ENCODE measurements around the gene THSD4. TPM values are rescaled to one million over a fixed set of nuclear protein-coding genes. Genes with fewer than 3 reads are reported as not detected.

Gene THSD4
- total RNA-seq, 1 donor, result 15.6 TPM

GRCh38 chr15:71187078-71187477 is 71.8 kb downstream of the THSD4 start:
- Histone ChIP-seq H3K4me1 (ENCODE audit: insufficient read depth, low read length) (no peaks in the 10 kb centered on the region), H3K27me3 (ENCODE audit: insufficient read depth, low read length) (no peaks in the 10 kb centered on the region), H3K79me2 (ENCODE audit: insufficient read depth, low read length) (no peaks in the 10 kb centered on the region), H4K20me1 (ENCODE audit: insufficient read depth, low read length) (no peaks in the 10 kb centered on the region), H3K36me3 (ENCODE audit: insufficient read depth, low read length) (no peaks in the 10 kb centered on the region), H3K9me3 (ENCODE audit: low read depth, low read length) (no peaks in the 10 kb centered on the region), H2AFZ (ENCODE audit: low read length) (no peak overlapping the region), H3K4me2 (ENCODE audit: insufficient read depth, low read length) (no peak overlapping the region), H3K4me3 (ENCODE audit: insufficient read depth, low read length) (no peak overlapping the region), H3K27ac (ENCODE audit: low read depth, low read length) (no peak overlapping the region)
- DNase-seq (ENCODE audit: insufficient read length, low spot score, missing footprints), result no peak
- TF ChIP-seq CTCF (IDR thresholded peaks at IDR 0.05; ENCODE audit: extremely low read depth, low read depth, low read length), result no peak

GRCh38 chr15:71187526-71187925 is 72.3 kb downstream of the THSD4 start:
- H3K4me2 ChIP-seq (ENCODE audit: insufficient read depth, low read length), result no peak overlapping the region

GRCh38 chr15:71189718-71190117 is 74.4 kb downstream of the THSD4 start:
- Histone ChIP-seq H3K4me2 (ENCODE audit: insufficient read depth, low read length) (no peak overlapping the region), H3K36me3 (ENCODE audit: insufficient read depth, low read length) (no peaks in the 10 kb centered on the region), H3K27me3 (ENCODE audit: insufficient read depth, low read length) (no peaks in the 10 kb centered on the region), H3K9me3 (ENCODE audit: low read depth, low read length) (no peaks in the 10 kb centered on the region), H3K27ac (ENCODE audit: low read depth, low read length) (no peak overlapping the region), H3K4me1 (ENCODE audit: insufficient read depth, low read length) (no peaks in the 10 kb centered on the region), H4K20me1 (ENCODE audit: insufficient read depth, low read length) (no peaks in the 10 kb centered on the region), H2AFZ (ENCODE audit: low read length) (no peak overlapping the region), H3K4me3 (ENCODE audit: insufficient read depth, low read length) (no peak overlapping the region), H3K79me2 (ENCODE audit: insufficient read depth, low read length) (no peaks in the 10 kb centered on the region)
- TF ChIP-seq CTCF (IDR thresholded peaks at IDR 0.05; ENCODE audit: extremely low read depth, low read depth, low read length), result no peak
- peak; percentile 72 for DNase-seq (ENCODE audit: insufficient read length, low spot score, missing footprints)

More at GRCh38 chr15:71187526-71187925, 72.3 kb downstream of the THSD4 start:
- no peaks in the 10 kb centered on the region for H3K9me3 ChIP-seq (ENCODE audit: low read depth, low read length)
- no peaks in the 10 kb centered on the region for H3K27me3 ChIP-seq (ENCODE audit: insufficient read depth, low read length)
- H4K20me1 ChIP-seq (ENCODE audit: insufficient read depth, low read length), result no peaks in the 10 kb centered on the region
- H3K36me3 ChIP-seq (ENCODE audit: insufficient read depth, low read length), result no peaks in the 10 kb centered on the region
- no peak overlapping the region for H3K27ac ChIP-seq (ENCODE audit: low read depth, low read length)
- no peak overlapping the region for H2AFZ ChIP-seq (ENCODE audit: low read length)
- H3K79me2 ChIP-seq (ENCODE audit: insufficient read depth, low read length), result no peaks in the 10 kb centered on the region
- no peaks in the 10 kb centered on the region for H3K4me1 ChIP-seq (ENCODE audit: insufficient read depth, low read length)
- TF ChIP-seq CTCF (IDR thresholded peaks at IDR 0.05; ENCODE audit: extremely low read depth, low read depth, low read length), result no peak
- H3K4me3 ChIP-seq (ENCODE audit: insufficient read depth, low read length), result no peak overlapping the region
- no peak for DNase-seq (ENCODE audit: insufficient read length, low spot score, missing footprints)

- TF ChIP-seq CTCF (IDR thresholded peaks at IDR 0.05; ENCODE audit: extremely low read depth, low read depth, low read length), result no peak
- H4K20me1 ChIP-seq (ENCODE audit: insufficient read depth, low read length), result no peaks in the 10 kb centered on the region
- no peak overlapping the region for H3K4me2 ChIP-seq (ENCODE audit: insufficient read depth, low read length)
- H3K79me2 ChIP-seq (ENCODE audit: insufficient read depth, low read length), result no peaks in the 10 kb centered on the region
- no peak overlapping the region for H2AFZ ChIP-seq (ENCODE audit: low read length)
- no peak overlapping the region for H3K27ac ChIP-seq (ENCODE audit: low read depth, low read length)
- H3K27me3 ChIP-seq (ENCODE audit: insufficient read depth, low read length), result no peaks in the 10 kb centered on the region
- H3K36me3 ChIP-seq (ENCODE audit: insufficient read depth, low read length), result no peaks in the 10 kb centered on the region
- H3K9me3 ChIP-seq (ENCODE audit: low read depth, low read length), result no peaks in the 10 kb centered on the region
- no peak overlapping the region for H3K4me3 ChIP-seq (ENCODE audit: insufficient read depth, low read length)
- DNase-seq (ENCODE audit: insufficient read length, low spot score, missing footprints), result no peak
- no peaks in the 10 kb centered on the region for H3K4me1 ChIP-seq (ENCODE audit: insufficient read depth, low read length)
Measured at GRCh38 chr15:71191296-71191695, 76.0 kb downstream of the THSD4 start.
